Measurements from ENCODE around the gene CTXN3. TPM values are rescaled to one million over a fixed set of nuclear protein-coding genes. Genes with fewer than 3 reads are reported as not detected.

CTXN3 gene
- total and polyA plus RNA-seq, 10 of the 15 experiments (the other 5 are each of a cell fraction or from before 2014, with no cell fraction given) = not detected

DNA sequence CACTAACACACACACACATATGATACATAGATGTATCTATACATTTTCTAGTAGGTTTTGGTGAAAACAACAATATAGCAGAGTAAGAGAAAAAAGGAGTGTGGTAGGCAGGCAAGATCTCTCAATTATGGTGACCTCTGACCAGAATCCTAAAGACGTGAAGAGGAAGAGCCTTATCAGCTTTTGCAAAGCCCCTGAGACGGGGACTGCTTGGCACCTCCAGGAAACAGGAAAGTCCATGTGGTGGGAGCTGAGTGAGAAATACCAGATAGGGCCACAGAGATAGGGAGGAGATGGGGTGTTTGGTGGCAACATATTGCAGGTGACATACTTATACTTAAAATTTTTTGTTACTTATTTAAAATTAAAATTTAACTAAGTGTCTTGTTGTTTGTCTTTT, 39.9 kb upstream of the CTXN3 start (continued):
- no peak for TF ChIP-seq BHLHE40 (IDR thresholded peaks at IDR 0.05; ENCODE audit: borderline replicate concordance in 1 of 2, low read depth in 2 of 2, low read length in 1 of 2)
- no peak for TF ChIP-seq KLF5 (IDR thresholded peaks at IDR 0.05; ENCODE audit: partially characterized antibody)
- no peak for TF ChIP-seq SMC3 (IDR thresholded peaks at IDR 0.05; ENCODE audit: borderline replicate concordance, low read length)
- no peak for TF ChIP-seq KDM1A (IDR thresholded peaks at IDR 0.05; ENCODE audit: borderline replicate concordance)
- TF ChIP-seq, protein P1, sequence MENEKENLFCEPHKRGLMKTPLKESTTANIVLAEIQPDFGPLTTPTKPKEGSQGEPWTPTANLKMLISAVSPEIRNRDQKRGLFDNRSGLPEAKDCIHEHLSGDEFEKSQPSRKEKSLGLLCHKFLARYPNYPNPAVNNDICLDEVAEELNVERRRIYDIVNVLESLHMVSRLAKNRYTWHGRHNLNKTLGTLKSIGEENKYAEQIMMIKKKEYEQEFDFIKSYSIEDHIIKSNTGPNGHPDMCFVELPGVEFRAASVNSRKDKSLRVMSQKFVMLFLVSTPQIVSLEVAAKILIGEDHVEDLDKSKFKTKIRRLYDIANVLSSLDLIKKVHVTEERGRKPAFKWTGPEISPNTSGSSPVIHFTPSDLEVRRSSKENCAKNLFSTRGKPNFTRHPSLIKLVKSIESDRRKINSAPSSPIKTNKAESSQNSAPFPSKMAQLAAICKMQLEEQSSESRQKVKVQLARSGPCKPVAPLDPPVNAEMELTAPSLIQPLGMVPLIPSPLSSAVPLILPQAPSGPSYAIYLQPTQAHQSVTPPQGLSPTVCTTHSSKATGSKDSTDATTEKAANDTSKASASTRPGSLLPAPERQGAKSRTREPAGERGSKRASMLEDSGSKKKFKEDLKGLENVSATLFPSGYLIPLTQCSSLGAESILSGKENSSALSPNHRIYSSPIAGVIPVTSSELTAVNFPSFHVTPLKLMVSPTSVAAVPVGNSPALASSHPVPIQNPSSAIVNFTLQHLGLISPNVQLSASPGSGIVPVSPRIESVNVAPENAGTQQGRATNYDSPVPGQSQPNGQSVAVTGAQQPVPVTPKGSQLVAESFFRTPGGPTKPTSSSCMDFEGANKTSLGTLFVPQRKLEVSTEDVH (IDR thresholded peaks at IDR 0.05; ENCODE audit: low read depth, partially characterized antibody) = no peak
- TF ChIP-seq ZSCAN29 (IDR thresholded peaks at IDR 0.05) = no peak
- TF ChIP-seq RCOR1 (conservative IDR thresholded peaks at IDR 0.05; ENCODE audit: low read depth, low read length) = no peak
- TF ChIP-seq, protein P2, sequence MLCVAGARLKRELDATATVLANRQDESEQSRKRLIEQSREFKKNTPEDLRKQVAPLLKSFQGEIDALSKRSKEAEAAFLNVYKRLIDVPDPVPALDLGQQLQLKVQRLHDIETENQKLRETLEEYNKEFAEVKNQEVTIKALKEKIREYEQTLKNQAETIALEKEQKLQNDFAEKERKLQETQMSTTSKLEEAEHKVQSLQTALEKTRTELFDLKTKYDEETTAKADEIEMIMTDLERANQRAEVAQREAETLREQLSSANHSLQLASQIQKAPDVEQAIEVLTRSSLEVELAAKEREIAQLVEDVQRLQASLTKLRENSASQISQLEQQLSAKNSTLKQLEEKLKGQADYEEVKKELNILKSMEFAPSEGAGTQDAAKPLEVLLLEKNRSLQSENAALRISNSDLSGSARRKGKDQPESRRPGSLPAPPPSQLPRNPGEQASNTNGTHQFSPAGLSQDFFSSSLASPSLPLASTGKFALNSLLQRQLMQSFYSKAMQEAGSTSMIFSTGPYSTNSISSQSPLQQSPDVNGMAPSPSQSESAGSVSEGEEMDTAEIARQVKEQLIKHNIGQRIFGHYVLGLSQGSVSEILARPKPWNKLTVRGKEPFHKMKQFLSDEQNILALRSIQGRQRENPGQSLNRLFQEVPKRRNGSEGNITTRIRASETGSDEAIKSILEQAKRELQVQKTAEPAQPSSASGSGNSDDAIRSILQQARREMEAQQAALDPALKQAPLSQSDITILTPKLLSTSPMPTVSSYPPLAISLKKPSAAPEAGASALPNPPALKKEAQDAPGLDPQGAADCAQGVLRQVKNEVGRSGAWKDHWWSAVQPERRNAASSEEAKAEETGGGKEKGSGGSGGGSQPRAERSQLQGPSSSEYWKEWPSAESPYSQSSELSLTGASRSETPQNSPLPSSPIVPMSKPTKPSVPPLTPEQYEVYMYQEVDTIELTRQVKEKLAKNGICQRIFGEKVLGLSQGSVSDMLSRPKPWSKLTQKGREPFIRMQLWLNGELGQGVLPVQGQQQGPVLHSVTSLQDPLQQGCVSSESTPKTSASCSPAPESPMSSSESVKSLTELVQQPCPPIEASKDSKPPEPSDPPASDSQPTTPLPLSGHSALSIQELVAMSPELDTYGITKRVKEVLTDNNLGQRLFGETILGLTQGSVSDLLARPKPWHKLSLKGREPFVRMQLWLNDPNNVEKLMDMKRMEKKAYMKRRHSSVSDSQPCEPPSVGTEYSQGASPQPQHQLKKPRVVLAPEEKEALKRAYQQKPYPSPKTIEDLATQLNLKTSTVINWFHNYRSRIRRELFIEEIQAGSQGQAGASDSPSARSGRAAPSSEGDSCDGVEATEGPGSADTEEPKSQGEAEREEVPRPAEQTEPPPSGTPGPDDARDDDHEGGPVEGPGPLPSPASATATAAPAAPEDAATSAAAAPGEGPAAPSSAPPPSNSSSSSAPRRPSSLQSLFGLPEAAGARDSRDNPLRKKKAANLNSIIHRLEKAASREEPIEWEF (IDR thresholded peaks at IDR 0.05; ENCODE audit: insufficient replicate concordance, low read depth, low read length) = no peak
